SH-SY5Y (cell line): ENCODE measurements around the gene EFCAB8.

Source experiments
- GATA2 ChIP-seq: IDR thresholded peaks from 2 replicates; pipeline ENCODE4 v1.6.1; 2011; ENCODE audit warnings: mild to moderate bottlenecking, low read depth, low read length
- GATA3 ChIP-seq: IDR thresholded peaks from 2 replicates; pipeline ENCODE4 v1.6.1; 2011; ENCODE audit warnings: low read depth, mild to moderate bottlenecking, low read length, moderate library complexity

- no peak for TF ChIP-seq GATA2
- TF ChIP-seq GATA3, result no peak
These were observed 48.3 kb downstream of the EFCAB8 start for GRCh38 chr20:32906871-32907495.
